ENCODE measurements around the gene NDUFAF2.

DNA sequence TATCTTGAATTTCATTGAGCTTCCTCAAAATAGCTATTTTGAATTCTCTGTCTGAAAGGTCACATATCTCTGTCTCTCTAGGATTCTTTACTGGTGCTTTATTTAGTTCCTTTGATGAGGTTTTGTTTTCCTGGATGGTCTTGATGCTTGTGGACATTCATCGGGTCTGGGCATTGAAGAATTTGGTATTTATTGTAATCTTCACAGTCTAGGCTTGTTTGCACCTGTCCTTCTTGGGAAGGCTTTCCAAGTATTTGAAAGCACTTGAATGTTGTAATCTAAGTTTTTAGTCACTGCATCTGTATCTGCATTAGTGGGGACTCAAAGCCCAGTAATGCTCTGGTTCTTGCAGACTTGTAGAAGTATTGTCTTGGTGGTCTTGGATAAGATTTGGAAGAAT, 169.4 kb downstream of the NDUFAF2 start:
- no peak for TF ChIP-seq EP300 (IDR thresholded peaks at IDR 0.05)
- TF ChIP-seq POLR2A (IDR thresholded peaks at IDR 0.05) = no peak
- TF ChIP-seq, protein P1, sequence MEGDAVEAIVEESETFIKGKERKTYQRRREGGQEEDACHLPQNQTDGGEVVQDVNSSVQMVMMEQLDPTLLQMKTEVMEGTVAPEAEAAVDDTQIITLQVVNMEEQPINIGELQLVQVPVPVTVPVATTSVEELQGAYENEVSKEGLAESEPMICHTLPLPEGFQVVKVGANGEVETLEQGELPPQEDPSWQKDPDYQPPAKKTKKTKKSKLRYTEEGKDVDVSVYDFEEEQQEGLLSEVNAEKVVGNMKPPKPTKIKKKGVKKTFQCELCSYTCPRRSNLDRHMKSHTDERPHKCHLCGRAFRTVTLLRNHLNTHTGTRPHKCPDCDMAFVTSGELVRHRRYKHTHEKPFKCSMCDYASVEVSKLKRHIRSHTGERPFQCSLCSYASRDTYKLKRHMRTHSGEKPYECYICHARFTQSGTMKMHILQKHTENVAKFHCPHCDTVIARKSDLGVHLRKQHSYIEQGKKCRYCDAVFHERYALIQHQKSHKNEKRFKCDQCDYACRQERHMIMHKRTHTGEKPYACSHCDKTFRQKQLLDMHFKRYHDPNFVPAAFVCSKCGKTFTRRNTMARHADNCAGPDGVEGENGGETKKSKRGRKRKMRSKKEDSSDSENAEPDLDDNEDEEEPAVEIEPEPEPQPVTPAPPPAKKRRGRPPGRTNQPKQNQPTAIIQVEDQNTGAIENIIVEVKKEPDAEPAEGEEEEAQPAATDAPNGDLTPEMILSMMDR (IDR thresholded peaks at IDR 0.05) = no peak
